HG03196 (cell line): Measurements from ENCODE around the gene SPEF1.

Experiments
- ATAC-seq: cut with Tn5 transposase; IDR thresholded peaks from one replicate; pipeline ENCODE4 v1.9.1; 2021; ENCODE audit not compliant: unreplicated experiment

Gene SPEF1

GRCh38 chr20:3751305-3751674 is 30.0 kb downstream of the SPEF1 start:
- ATAC-seq = no peak

DNA sequence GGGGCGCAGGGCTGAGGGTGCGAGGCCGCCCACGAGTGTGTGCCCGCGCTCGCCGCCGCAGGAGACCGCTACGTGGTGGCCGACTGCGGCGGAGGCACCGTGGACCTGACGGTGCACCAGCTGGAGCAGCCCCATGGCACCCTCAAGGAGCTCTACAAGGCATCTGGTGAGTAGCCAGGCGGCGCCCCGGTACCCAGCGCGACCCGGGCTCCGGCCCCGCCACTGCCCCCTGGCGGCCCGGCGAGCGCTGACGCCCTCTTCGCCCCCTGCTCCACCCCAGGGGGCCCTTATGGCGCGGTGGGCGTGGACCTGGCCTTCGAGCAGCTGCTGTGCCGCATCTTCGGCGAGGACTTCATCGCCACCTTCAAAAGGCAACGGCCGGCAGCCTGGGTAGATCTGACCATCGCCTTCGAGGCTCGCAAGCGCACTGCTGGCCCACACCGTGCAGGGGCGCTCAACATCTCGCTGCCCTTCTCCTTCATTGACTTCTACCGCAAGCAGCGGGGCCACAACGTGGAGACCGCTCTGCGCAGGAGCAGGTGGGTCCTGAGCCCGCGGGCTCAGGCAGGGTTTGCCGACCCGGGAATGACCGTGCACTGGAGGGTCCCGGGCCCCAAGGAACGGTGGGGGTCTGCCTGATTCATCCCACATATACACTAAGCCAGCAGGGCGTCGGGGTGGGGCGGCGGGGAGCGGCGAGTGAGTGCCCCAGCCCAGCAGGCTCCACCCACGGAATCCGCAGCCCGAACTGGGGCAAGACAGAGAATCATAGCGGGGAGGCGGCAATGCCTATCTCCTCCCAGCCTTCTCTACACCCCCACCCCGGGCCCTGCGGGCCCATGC is 31.3 kb downstream of the SPEF1 start:
- ATAC-seq = no peak

DNA sequence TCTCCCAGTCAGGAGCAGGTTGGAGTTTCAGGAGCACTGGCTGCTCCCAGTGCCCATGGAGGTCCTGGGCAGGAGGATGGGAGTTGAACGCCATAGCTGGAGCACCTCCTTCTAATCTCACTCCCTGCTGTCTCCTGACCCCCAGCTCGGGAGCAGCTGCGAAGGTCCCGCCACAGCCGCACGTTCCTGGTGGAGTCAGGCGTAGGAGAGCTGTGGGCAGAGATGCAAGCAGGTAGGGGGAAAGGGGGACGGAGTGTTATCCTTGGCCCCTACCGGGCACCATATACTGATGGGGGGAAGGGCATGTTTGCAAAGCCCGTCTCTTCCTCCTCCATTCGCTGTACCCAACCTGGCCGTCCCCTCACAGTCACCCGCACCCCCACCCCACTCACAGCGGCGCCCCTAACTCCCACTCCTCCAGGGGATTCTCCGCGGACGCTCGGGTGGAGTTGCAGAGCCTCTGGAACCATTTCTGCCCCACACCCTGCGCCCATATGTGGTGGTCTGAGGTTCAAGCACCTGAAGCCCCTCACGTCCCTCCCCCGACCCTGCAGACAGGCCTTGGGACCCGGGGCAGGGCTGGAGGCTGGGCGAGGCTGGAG is 32.1 kb downstream of the SPEF1 start:
- no peak for ATAC-seq

GRCh38 chr20:3748073-3748472 is 33.2 kb downstream of the SPEF1 start:
- ATAC-seq = no peak

DNA sequence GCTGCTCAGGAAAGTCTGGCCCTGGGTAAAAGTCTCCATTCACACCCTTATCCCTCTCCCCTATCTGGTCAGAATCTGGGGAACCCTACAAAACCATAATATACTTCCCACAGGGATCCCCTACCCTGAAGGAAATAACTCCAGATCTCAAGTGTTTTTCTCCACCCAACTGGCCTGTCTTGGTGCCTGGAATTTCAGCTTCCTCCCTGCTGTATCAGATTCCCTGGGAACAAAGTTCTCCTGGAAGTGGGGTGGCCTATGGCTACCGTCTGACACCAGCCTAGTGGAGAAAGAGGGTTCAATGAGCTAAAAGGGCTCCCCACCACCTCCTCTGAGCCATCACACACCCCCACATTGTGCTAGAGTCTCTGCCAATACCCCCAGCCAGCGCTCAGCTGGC is 33.8 kb downstream of the SPEF1 start:
- ATAC-seq = no peak

- ATAC-seq = no peak
Observed at GRCh38 chr20:3745686-3746173, 35.5 kb downstream of the SPEF1 start.

DNA sequence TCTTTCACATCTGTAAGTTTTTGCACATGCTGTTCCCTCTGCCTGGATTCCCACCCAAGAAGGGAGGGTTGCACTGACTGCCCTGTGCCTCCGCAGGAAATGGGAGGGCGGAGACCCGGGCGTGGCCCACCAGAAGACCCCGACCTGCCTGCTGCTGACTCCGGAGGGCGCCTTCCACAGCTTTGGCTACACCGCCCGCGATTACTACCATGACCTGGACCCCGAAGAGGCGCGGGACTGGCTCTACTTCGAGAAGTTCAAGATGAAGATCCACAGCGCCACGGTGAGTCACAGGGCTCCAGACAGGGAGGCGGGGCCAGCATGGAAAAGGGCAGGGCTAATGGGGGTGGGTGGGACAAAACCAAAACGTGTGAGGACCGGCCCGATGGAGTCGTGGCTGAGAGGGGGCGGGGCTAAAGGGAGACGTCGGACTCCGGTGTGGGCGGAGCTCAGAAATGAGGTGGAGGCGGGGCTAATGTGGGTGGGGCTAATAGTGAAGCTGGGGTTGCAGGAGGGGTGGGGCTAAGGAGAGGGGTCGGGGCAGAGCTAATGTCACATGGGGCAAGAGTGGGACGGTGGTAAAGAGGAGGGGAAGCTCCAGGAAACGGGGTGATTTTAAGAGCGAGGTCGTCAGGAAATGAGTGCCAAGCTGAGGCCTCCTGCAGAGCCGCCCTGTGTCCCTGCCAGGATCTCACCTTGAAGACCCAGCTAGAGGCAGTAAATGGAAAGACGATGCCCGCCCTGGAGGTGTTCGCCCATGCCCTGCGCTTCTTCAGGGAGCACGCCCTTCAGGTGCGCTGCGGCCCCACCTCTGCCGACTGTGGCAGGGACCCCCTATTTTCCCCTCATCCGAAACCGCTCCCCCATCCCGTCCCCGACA is 36.2 kb downstream of the SPEF1 start:
- no peak for ATAC-seq

DNA sequence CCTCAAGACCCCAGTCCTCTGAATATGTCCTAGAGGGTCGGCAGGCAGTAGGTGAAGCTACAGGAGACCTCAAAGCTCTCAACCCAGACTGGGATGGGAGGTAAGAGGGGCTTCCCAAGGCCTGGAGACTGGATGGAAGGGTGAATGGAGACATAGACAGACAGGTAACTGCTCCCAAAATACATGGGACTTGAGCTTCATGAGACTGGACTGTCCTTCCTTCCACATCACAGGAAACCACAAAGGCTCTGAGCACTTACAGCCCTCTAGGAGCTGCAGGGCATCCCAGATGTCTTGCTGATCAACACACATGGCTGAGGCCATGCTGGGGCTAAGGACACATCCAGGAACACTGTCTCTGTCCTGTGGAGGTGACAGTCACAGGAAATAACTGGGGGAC is 37.2 kb downstream of the SPEF1 start:
- no peak for ATAC-seq

DNA sequence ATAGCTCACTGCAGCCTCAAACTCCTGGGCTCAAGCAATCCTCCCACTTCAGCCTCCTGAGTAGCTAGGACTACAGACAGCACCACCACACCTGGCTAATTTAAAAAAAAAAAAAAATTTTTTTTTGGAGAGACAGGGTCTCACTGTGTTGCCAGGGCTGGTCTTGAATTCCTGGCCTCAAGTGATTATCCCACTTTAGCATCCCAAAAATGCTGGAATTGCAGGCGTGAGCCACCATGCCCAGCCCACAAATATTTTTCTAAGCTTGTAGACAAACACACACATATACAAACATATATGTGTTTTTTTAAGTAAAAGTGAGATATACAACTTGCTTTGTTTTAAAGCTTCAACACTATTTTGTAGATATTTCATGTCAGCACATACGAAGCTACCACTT is 38.0 kb downstream of the SPEF1 start:
- no peak for ATAC-seq

DNA sequence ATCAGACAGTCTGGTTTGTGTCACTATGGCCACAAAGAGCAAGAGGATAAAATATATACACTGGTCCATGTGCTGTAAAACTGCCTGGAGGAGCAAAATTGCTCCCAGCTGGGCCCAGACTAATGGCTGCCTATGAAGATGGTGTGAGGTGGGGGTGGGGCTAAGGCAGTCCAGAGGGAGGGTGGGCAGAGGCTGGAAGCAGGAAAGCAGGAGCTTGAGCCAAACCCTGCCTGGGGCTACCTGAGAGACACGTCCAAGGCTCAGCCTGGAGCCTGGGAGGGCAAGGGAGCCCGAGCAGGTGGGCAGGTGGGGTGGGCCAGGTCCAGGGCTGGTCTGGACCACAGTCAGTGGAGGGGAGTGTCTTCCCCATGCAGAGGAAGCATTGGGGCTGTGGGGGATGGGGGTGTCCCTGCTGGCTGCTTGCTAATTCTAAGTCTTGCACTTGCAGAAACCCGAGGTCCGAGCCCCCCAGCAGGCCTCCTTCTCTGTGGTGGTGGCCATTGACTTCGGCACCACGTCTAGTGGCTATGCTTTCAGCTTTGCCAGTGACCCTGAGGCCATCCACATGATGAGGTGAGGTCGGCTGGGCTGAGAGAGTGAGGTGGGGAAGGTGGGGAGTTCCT is 39.3 kb downstream of the SPEF1 start:
- no peak for ATAC-seq

DNA sequence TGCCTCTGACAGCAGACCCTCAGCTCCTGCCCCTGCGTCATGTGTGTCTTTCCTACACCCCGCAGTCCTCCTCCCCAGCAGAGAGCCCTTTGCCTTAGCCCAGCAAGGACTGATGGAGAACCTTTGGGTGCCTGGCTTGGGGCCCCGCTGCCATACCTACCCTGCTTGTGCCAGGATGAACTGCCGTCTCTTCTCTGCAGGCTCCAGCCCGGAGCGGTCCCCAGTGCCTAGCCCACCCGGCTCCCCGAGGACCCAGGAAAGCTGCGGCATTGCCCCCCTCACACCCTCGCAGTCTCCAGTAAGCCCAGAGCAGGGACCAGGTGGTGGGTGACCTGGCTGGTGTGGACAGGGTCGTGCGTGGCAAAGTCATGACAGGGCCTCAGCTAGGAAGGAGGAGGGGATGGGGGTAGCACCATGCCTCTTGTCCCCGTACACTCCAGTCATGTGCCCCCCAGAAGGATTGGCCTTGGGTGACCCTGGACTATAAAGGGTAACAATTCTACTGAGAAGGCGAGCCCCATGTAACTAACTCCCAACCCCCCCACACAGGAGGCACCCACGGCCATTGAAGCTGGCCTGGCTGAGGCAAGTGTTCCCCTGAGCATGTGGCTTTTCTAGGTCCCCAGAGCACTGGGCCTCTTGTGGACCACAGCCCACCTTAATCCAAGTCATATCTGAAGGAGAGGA is 40.5 kb downstream of the SPEF1 start:
- ATAC-seq = no peak

- no peak for ATAC-seq
Observed at GRCh38 chr20:3739926-3740451, 41.3 kb downstream of the SPEF1 start.

DNA sequence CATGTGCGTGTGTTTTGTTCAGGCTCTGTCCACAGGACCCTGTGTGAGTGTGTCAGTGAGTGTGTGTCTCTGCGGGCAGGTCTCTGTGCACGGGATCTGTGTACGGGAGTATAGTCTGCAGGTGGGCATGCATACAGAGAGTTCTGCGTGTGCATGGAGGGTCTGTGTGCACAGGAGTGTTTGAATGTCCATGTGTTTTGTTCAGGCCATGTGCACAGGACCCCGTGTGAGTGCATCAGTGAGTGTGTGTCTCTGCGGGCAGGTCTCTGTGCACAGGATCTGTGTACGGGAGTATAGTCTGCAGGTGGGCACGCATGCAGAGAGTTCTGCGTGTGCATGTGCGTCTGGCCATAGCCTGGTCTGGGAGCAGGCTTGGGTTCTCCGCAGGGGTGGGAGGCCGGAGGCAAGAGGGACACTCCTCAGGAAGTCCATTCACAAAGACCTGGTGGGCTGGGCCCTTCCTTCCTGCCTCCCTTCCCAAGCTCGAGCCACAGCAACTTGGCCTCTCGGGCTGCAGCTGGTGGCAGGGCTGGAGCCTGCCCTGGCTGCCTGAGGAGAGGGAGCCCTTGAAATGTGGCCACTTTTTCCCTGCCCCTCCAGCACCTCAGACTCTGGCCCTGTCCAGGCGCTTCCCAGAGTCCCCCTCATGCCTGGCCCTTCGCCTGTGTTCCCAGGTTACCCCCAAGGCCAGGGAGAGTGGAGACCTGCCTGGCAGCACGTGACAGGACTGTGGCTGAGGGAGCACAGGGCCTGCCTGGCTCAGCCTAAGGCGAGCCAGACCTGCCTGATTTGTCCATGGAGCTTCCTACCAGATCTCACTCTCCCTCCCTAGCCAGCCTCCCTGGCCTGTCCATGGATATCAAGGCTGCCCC is 42.0 kb downstream of the SPEF1 start:
- ATAC-seq = no peak

DNA sequence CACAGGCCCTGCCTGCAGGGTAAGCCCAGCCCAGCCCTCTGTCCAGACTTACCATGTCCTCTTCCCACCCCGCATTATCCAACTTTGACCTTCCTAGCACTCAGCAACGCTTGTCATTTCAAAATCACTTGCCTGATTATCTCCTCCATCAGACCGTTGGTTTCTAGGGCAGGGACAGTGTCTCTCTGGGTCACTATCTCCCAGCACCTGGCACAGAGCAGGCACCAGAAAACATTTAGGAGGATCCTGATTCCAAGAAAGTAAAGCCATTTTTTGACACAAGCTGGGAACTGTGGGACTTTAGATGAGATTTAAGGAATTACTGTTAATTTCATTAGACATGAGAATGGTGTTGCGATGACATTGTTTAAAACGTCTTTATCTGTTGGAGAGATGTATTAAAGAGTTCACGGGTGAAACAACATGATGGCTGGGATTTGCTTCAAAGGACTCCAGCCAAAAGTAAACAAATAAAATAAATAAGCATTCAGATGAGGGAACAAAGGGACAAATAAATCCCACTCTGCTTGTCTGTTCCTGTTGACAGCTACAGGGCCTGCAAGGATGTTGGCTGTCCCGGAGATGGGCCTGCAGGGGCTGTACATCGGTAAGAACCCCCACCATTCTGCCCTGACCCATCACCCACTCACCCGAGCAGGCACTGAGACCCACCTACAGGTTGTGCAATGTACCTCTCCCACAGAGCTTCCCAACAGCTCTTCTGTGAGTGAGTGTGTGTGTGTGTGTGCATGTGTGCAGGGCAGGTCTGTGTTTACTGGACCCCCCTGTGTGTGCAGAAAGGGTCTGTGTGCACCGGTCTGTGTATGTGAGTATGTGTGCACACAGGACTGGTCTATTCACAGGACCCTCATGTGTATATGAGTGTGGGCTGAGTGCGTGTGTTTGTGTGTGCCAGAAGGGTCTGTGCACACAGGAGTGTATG is 42.9 kb downstream of the SPEF1 start:
- ATAC-seq = no peak

GRCh38 chr20:3735768-3736167 is 45.5 kb downstream of the SPEF1 start:
- no peak for ATAC-seq

- no peak for ATAC-seq
Observed at GRCh38 chr20:3734111-3734843, 47.0 kb downstream of the SPEF1 start.

GRCh38 chr20:3733119-3733995 is 47.9 kb downstream of the SPEF1 start:
- no peak for ATAC-seq
